ENCODE data around the gene WDR55.
"Not testable (repeated sequence)": the region's sequence is repeated elsewhere in the genome, so short reads cannot be mapped to it uniquely, and the experiment has no call there.

Gene WDR55, protein sequence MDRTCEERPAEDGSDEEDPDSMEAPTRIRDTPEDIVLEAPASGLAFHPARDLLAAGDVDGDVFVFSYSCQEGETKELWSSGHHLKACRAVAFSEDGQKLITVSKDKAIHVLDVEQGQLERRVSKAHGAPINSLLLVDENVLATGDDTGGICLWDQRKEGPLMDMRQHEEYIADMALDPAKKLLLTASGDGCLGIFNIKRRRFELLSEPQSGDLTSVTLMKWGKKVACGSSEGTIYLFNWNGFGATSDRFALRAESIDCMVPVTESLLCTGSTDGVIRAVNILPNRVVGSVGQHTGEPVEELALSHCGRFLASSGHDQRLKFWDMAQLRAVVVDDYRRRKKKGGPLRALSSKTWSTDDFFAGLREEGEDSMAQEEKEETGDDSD

GRCh38 chr5:140664359-140665119 is at the start of gene WDR55:
WDR55 (plus strand) TSS chr5:140664904; CDS start chr5:140664913, 9 bp downstream.
- TF ChIP-seq, protein P1, sequence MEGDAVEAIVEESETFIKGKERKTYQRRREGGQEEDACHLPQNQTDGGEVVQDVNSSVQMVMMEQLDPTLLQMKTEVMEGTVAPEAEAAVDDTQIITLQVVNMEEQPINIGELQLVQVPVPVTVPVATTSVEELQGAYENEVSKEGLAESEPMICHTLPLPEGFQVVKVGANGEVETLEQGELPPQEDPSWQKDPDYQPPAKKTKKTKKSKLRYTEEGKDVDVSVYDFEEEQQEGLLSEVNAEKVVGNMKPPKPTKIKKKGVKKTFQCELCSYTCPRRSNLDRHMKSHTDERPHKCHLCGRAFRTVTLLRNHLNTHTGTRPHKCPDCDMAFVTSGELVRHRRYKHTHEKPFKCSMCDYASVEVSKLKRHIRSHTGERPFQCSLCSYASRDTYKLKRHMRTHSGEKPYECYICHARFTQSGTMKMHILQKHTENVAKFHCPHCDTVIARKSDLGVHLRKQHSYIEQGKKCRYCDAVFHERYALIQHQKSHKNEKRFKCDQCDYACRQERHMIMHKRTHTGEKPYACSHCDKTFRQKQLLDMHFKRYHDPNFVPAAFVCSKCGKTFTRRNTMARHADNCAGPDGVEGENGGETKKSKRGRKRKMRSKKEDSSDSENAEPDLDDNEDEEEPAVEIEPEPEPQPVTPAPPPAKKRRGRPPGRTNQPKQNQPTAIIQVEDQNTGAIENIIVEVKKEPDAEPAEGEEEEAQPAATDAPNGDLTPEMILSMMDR (IDR thresholded peaks at IDR 0.05; ENCODE audit: insufficient read depth, low read depth, low read length, missing control alignments): no peak
- H3K4me3 ChIP-seq (ENCODE audit: low read length): peak within 1 kb of the TSS; percentile 96
- peak; percentile 96 for DNase-seq (ENCODE audit: low read depth)

GRCh38 chr5:140622301-140622700 is 42.4 kb upstream of the WDR55 start:
- no peak overlapping the region for H3K4me3 ChIP-seq (ENCODE audit: low read length)
- no peak for DNase-seq (ENCODE audit: low read depth)
- TF ChIP-seq, protein P1 (IDR thresholded peaks at IDR 0.05; ENCODE audit: insufficient read depth, low read depth, low read length, missing control alignments): no peak

DNA sequence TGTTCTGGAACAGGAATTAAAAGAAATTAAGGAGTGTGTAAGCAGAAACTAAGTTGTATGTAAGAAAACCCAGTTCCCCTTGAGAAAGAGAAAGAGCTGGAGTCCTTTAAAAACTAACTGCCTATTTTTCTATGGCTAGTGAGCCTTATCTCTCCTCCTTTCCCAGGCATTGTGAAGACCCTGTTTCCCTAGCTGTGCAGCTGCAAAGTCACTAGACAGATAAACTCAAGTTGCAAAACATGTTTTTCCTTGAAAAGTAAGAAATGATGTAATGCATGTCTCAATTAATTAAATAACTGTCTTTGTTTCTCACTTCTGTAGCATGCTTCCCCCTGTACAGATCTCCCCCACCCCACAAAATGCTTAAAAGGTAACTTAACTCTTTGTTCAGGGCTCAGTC is 41.6 kb upstream of the WDR55 start:
- DNase-seq (ENCODE audit: low read depth); H3K4me3 ChIP-seq (ENCODE audit: low read length): not testable (repeated sequence)

DNA sequence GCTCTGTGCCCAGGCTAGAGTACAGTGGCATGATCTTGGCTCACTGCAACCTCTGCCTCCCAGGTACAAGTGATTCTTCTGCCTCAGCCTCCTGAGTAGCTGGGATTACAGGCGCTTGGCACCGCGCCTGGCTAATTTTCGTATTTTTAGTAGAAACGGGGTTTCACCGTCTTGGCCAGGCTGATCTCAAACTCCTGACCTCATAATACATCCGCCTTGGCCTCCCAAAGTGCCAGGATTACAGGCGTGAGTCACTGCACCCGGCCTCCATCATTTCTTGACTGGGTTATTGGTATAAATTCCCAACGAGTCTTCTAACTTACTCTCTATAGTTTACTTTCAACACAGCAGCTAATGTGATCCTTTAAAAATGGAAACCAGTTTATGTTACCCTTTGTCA is 39.8 kb upstream of the WDR55 start:
- DNase-seq (ENCODE audit: low read depth); H3K4me3 ChIP-seq (ENCODE audit: low read length): not testable (repeated sequence)

- no peak for DNase-seq (ENCODE audit: low read depth)
- no peak overlapping the region for H3K4me3 ChIP-seq (ENCODE audit: low read length)
- TF ChIP-seq, protein P1 (IDR thresholded peaks at IDR 0.05; ENCODE audit: insufficient read depth, low read depth, low read length, missing control alignments): no peak
These were observed 36.7 kb upstream of the WDR55 start for GRCh38 chr5:140627972-140628371.

DNA sequence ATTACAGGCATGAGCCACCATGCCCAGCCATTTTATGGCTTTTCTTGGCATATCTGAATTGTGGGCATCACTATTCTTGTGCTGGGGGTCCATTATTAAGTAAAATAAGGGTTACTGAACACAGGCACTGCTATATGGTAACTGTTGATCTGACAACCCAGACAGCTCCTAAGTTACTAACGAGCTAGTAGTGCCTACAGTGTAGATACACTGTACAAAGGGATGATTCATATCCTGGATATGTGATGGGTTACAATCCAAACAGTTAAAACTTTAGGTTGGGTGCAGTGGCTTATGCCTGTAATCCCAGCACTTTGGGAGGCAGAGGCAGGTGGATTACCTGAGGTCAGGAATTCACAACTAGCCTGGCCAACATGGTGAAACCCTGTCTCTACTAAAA is 36.0 kb upstream of the WDR55 start:
- DNase-seq (ENCODE audit: low read depth): peak; percentile 43
- H3K4me3 ChIP-seq (ENCODE audit: low read length): no peak overlapping the region
- TF ChIP-seq, protein P1 (IDR thresholded peaks at IDR 0.05; ENCODE audit: insufficient read depth, low read depth, low read length, missing control alignments): no peak

- peak; percentile 41 for DNase-seq (ENCODE audit: low read depth)
- TF ChIP-seq, protein P1 (IDR thresholded peaks at IDR 0.05; ENCODE audit: insufficient read depth, low read depth, low read length, missing control alignments): no peak
- H3K4me3 ChIP-seq (ENCODE audit: low read length): no peak overlapping the region
These were observed 34.2 kb upstream of the WDR55 start for GRCh38 chr5:140630292-140631035.

Data from epithelial cell of esophagus (primary cell).